Activated CD8-positive, alpha-beta memory T cell treated with anti-CD3 and anti-CD28 coated beads, Interleukin-2, amount 10 ng/mL, durations not matched to agents 7 days and 5 days (primary cell): ENCODE data around the gene RDH5. TPM values are rescaled to one million over a fixed set of nuclear protein-coding genes. Genes with fewer than 3 reads are reported as not detected.

ENCODE experiments used
- ATAC-seq: fragments of 150-1000 bp; cut with Tn5 transposase; one replicate; pipeline ENCODE4 v1.10.0; 2021; ENCODE audit warnings: moderate library complexity
- CTCF ChIA-PET: fragments of 350-600 bp; sonication (Branson Sonifier 250); formaldehyde crosslinking; loops from one replicate; lab custom pipeline; 2021; ENCODE audit warnings: antibody characterized with exemption; lab: Charles Lee
- DNase-seq: peaks from one replicate; pipeline ENCODE4 v3.0.0-alpha.2; 2020
- H3K27ac Mint-ChIP-seq: one replicate; pipeline ENCODE4 v1.8.0; 2021; ENCODE audit warnings: mild to moderate bottlenecking, mixed read lengths
- H3K27me3 Mint-ChIP-seq: one replicate; pipeline ENCODE4 v1.8.0; 2021; ENCODE audit warnings: mixed read lengths
- H3K36me3 Mint-ChIP-seq: one replicate; pipeline ENCODE4 v1.8.0; 2021; ENCODE audit warnings: mild to moderate bottlenecking, mixed read lengths
- H3K4me1 Mint-ChIP-seq: one replicate; pipeline ENCODE4 v1.8.0; 2021; ENCODE audit warnings: mixed read lengths
- H3K4me3 Mint-ChIP-seq: one replicate; pipeline ENCODE4 v1.8.0; 2021; ENCODE audit warnings: mild to moderate bottlenecking, moderate library complexity, mixed read lengths
- H3K9me3 Mint-ChIP-seq: one replicate; pipeline ENCODE4 v1.8.0; 2022; ENCODE audit warnings: low read depth, mixed read lengths
- total RNA-seq, 2 experiments: library from RNA; stranded (reverse); gene quantifications; one replicate each; pipeline ENCODE4 v1.2.3, GENCODE V29; 2021

The RDH5 gene
- total RNA-seq, 2 experiments from 2014 or later: 11.1 to 14.4 TPM

DNA sequence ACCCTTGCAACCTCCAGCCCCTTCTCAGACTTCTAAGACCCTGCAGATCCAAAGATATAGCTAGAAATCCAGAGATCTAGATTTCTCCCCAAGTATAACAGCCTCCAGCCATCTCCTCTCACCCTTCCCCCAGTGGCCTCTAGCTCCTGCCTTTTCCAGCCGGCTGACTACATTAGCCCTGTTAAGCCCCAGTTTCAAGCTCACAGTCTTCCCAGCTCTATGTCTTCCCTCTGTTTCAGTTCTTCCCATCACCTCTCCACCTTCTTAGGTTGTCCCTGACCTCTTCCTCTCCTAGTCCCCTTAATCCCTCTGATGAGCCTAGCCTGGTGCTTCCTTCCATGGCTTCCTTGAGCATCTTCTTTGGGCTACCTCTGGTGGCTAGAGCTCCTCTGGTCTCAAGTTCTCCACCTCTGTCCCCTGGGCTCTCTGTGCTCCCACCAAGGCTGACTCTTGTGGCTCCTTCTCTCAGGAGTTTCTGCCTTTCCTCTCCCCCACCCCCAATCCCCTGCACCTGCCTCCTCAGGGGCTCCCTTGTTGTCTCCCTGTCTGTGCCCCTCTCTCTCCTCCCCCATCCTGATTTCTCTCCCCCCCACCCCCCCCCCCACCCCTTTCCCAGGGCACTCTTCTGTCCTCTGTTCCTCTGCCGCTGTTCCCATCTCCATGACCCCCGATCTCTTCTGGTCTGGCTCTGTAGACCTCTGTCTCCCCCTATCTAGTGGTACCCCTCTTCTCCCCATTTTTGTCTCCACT, 21.9 kb downstream of the RDH5 start:
- CTCF ChIA-PET: interaction anchor here (0.9 to 6.2 kb wide), 5 partner anchors 10 to 197 kb away, joined by 3 to 66 read pairs (median 17); partner anchors contain the start of genes DGKA and PYM1
- ATAC-seq: no peak
- Mint-ChIP-seq H3K27ac (peak overlapping the region; percentile 41), H3K27me3 (peaks cover 8% of the 10 kb centered on the region), H3K4me1 (peaks cover 44% of the 10 kb centered on the region), H3K9me3 (no peaks in the 10 kb centered on the region), H3K36me3 (no peaks in the 10 kb centered on the region), H3K4me3 (peak overlapping the region; percentile 74)
- DNase-seq: no peak

DNA sequence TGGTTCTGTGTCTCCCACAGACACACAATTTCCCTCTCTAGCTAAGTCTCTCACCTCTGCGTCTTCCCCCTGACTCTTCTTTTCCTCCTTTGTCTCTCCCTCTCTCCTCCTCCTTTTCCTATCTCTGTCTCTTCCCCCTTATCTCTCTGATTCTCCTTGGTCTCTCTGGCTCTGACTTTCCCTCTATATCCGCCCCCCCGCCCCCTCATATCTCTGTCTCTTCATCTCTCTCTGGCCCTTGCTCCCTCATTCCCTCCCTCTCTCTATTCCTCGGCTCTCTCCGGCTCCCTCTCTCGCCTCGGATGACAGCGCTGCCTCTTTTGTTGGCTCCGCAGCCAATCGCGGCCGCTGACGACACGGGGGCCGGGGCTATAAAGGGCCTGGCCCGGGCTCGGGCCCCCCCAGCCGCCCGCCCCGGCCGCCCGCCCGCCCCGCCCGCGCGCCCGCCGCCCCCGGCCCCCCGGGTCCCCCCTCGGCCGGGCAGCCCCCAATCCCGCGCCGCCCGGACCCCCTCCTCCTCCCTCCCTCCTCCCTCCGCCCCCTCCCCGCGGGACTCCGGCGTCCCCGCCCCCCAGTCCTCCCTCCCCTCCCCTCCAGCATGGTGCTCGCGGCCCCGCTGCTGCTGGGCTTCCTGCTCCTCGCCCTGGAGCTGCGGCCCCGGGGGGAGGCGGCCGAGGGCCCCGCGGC, 22.7 kb downstream of the RDH5 start, which contains the start of gene GDF11:
TSS of gene GDF11 (plus strand) at position 404 of the 687 bp plus-strand sequence. CDS start at position 599, 195 bp downstream.
- CTCF ChIA-PET: interaction anchor here (0.7 to 3.1 kb wide), 10 partner anchors 10 to 197 kb away, joined by 3 to 17 read pairs (median 6); no protein-coding TSS in a partner anchor
- Mint-ChIP-seq H3K9me3 (no peaks in the 10 kb centered on the region), H3K4me1 (peaks cover 36% of the 10 kb centered on the region), H3K36me3 (peaks cover 4% of the 10 kb centered on the region), H3K27me3 (peaks cover 8% of the 10 kb centered on the region), H3K27ac (peak within 1 kb of the TSS; percentile 41), H3K4me3 (peak within 1 kb of the TSS; percentile 84)
- peak; percentile 69 for ATAC-seq
- DNase-seq: peak; percentile 83

DNA sequence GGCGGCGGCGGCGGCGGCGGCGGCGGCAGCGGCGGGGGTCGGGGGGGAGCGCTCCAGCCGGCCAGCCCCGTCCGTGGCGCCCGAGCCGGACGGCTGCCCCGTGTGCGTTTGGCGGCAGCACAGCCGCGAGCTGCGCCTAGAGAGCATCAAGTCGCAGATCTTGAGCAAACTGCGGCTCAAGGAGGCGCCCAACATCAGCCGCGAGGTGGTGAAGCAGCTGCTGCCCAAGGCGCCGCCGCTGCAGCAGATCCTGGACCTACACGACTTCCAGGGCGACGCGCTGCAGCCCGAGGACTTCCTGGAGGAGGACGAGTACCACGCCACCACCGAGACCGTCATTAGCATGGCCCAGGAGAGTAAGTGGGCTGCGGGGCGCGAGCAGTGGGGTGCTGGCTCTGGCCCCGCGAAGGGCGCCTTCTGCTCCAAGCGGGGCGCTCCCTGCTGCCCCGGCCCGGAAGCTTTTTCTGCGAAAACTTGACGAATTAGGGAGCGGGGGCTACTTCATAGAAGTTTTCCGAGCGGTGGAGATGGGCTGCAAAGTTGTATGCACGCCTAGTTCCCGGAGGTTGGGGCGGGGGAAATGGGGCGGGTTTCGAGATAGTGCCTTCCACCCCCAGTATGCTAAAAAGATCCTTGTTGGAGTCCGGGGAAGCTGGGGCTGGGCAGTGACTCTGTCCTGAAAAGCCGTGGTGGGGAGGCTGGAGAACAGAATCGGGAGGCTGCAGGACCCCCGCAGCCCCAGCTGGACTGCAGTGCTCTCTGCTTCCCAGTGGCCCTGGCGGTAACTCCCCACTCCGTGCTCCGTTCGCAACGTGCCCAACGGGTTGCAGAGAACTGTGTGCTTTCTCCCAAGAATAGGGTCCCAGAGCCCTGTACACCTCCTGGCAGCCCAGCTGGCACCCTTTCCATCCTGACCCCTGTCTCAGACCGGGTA, 23.5 kb downstream of the RDH5 start:
- CTCF ChIA-PET: interaction anchor here (0.7 to 3.1 kb wide), 14 partner anchors 9 to 195 kb away, joined by 3 to 17 read pairs (median 4); partner anchors contain the start of gene DNAJC14
- no peaks in the 10 kb centered on the region for H3K9me3 Mint-ChIP-seq
- H3K4me1 Mint-ChIP-seq: peaks cover 31% of the 10 kb centered on the region
- peaks cover 8% of the 10 kb centered on the region for H3K27me3 Mint-ChIP-seq
- peak overlapping the region; percentile 84 for H3K4me3 Mint-ChIP-seq
- peaks cover 6% of the 10 kb centered on the region for H3K36me3 Mint-ChIP-seq
- DNase-seq: peak; percentile 72
- ATAC-seq: peak; percentile 46
- H3K27ac Mint-ChIP-seq: peak overlapping the region; percentile 26

DNA sequence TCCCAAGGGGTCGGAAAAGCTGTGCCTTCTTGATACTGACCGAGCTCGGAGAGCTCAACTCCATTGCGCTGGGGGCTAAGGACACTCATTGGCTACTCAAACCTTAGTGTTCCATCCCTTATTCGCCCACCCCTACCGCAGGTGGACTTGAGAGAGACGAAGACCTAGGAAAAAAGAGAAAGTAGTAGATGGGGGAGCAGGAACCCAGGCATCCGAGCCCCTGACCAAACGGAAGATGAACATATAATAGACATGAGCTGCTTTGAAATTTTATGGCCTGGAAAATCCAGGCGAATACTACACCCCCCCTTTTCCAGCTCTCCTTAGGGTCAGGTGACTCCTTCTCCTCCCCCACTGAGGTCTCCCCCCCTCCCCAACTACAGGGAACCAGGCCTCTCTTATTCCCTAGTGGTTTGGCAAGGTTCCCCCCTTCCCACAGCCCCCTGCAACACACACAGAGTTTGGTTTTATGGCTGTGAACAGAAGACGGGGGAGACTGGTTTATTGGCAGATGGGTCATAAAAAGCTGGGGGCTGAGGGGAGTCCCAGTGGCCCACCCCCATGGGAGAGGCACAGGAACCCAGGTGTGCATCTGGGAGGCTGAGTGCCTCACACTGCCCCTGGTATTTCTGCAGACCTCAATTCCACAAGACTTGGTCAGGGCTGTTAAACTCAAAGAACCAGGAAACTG, 24.3 kb downstream of the RDH5 start:
- H3K36me3 Mint-ChIP-seq: peaks cover 10% of the 10 kb centered on the region
- H3K4me3 Mint-ChIP-seq: peak overlapping the region; percentile 84
- H3K27ac Mint-ChIP-seq: no peak overlapping the region
- H3K4me1 Mint-ChIP-seq: peaks cover 28% of the 10 kb centered on the region
- H3K9me3 Mint-ChIP-seq: no peaks in the 10 kb centered on the region
- CTCF ChIA-PET: interaction anchor here (1.0 to 3.1 kb wide), 13 partner anchors 8 to 194 kb away, joined by 3 to 17 read pairs (median 4); partner anchors contain the start of gene DNAJC14
- H3K27me3 Mint-ChIP-seq: peaks cover 8% of the 10 kb centered on the region
- no peak for ATAC-seq
- DNase-seq: no peak

DNA sequence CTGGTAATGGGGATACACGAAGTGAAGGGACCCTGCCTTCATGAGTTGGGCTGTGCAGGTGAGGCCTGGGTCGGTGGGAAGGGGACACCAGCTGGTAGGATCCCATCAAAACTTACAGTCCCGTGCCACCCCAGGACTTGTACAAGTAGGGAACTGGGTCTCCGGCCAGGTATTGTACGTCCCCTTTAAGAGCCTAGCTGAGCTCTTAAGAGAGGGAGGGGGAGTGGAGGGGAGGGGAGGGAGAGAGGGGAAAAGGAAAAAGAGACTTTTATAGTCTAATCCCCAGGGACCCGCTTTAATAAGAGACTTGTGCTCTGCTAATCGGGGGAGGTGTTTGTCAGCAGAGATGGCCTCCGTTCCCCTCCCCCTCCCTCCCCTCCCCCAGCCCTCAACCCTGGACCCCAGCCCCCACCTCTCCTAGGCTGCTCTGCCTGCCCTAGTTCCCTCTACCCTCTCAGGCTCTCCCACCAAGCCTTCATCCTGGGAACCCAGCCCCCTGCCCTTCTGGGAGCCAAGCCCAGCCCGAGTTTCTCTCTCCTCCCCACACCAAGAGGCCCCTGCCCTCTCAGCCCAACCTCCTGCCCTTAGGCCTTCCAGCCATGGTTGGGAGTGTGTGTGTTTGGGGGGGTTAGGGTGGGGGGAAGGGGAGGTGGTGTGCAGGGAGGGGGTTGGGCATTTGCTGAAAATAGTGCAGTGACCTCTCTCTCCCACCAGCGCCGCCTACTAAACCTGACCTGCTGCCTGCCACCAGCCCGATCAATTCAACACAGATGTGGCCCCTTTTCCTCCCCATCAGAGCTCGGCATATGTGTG, 25.4 kb downstream of the RDH5 start:
- ATAC-seq (no peak), DNase-seq (no peak)
- Mint-ChIP-seq H3K4me1 (peaks cover 28% of the 10 kb centered on the region), H3K36me3 (peaks cover 12% of the 10 kb centered on the region), H3K9me3 (no peaks in the 10 kb centered on the region), H3K27ac (no peak overlapping the region), H3K27me3 (peaks cover 8% of the 10 kb centered on the region), H3K4me3 (no peak overlapping the region)
- CTCF ChIA-PET: interaction anchor here (0.6 to 1.8 kb wide), 5 partner anchors 21 to 181 kb away, joined by 3 to 5 read pairs (median 3); partner anchors contain the start of gene DNAJC14

DNA sequence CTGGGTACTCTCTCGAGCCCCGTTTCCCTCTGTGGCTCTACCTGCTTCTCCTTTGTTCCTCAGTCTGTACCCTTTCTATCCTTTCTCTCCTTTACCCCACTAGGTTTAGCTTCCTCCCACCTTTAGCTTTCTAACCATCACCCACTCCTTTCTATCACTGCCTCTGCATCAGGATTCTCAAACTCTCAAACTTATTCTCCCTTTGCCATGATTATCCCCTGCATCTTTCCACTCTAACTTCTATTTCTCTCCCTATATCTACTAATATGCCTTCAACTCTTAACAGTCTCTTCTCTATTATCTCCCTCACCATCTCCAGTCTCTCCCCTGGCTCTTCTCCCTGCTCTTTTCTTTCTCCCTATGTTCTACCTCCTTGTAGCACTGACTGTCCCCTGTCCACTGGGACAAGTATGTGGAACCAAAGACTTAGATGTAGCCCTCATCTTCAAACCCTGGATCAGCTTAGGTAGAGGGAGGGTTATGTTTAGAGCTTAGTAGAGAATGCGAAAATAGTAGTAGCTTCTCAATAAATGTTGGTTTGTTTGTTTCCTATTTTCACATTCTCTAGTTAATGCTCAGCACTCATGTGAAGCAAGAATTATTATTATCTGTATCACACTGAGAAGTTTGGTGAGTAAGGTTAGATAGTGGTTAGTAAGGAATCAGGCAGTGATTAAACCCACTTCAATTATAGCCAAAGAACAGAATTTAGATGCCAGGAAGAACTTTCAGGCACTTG, 26.1 kb downstream of the RDH5 start:
- no peak overlapping the region for H3K4me3 Mint-ChIP-seq
- H3K27me3 Mint-ChIP-seq: peaks cover 8% of the 10 kb centered on the region
- CTCF ChIA-PET: interaction anchor here (0.6 to 3.1 kb wide), 5 partner anchors 8 to 184 kb away, joined by 3 to 30 read pairs (median 4); partner anchors contain the start of gene DGKA
- H3K4me1 Mint-ChIP-seq: peaks cover 28% of the 10 kb centered on the region
- H3K9me3 Mint-ChIP-seq: no peaks in the 10 kb centered on the region
- H3K27ac Mint-ChIP-seq: no peak overlapping the region
- ATAC-seq: no peak
- no peak for DNase-seq
- peaks cover 14% of the 10 kb centered on the region for H3K36me3 Mint-ChIP-seq

DNA sequence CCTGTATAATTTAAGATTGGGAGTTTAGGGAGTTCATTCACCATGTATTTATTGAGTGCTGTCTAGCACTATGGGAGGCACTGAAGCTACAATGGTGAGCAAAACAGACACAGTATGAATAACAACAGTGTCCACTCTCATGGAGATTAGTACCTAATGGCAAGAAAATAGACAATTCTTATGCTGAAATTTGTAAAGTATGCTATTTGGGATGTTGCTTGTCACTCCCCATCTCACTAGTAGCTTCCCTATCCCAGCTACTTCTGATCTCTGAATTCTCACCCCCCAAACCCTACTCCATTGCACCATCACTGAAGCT, 26.7 kb downstream of the RDH5 start:
- Mint-ChIP-seq H3K9me3 (no peaks in the 10 kb centered on the region), H3K4me3 (no peak overlapping the region), H3K27me3 (peaks cover 6% of the 10 kb centered on the region), H3K4me1 (peaks cover 26% of the 10 kb centered on the region), H3K27ac (no peak overlapping the region), H3K36me3 (peaks cover 15% of the 10 kb centered on the region)
- ATAC-seq (no peak), DNase-seq (no peak)
- CTCF ChIA-PET: interaction anchor here (0.7 to 3.1 kb wide), 4 partner anchors 9 to 282 kb away, joined by 3 to 30 read pairs (median 6); partner anchors contain the start of gene DGKA

DNA sequence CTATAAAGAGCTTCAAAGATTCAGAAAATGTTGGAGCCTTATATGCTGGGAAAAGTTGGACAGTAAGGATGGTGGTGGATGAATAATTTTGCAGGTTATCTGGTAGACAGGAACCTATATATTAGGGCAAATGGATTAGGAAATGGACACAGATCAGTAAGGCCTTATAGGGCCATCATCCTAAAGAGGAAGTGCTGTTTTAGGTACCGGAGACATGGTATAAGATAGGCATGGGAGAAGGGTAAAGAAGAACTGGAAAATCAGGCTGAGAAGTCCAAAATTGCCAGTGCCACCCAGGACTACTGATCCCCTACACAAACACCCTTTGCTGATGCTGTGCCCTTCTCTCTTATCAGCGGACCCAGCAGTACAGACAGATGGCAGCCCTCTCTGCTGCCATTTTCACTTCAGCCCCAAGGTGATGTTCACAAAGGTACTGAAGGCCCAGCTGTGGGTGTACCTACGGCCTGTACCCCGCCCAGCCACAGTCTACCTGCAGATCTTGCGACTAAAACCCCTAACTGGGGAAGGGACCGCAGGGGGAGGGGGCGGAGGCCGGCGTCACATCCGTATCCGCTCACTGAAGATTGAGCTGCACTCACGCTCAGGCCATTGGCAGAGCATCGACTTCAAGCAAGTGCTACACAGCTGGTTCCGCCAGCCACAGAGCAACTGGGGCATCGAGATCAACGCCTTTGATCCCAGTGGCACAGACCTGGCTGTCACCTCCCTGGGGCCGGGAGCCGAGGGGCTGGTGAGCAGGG, 28.2 kb downstream of the RDH5 start:
- DNase-seq: no peak
- Mint-ChIP-seq H3K27ac (no peak overlapping the region), H3K36me3 (peaks cover 25% of the 10 kb centered on the region), H3K4me1 (peaks cover 19% of the 10 kb centered on the region), H3K27me3 (no peaks in the 10 kb centered on the region), H3K9me3 (no peaks in the 10 kb centered on the region), H3K4me3 (no peak overlapping the region)
- CTCF ChIA-PET: interaction anchor here (1.6 to 3.1 kb wide), 3 partner anchors 10 to 299 kb away, joined by 4 to 30 read pairs (median 7); partner anchors contain the start of gene DGKA
- ATAC-seq: no peak

DNA sequence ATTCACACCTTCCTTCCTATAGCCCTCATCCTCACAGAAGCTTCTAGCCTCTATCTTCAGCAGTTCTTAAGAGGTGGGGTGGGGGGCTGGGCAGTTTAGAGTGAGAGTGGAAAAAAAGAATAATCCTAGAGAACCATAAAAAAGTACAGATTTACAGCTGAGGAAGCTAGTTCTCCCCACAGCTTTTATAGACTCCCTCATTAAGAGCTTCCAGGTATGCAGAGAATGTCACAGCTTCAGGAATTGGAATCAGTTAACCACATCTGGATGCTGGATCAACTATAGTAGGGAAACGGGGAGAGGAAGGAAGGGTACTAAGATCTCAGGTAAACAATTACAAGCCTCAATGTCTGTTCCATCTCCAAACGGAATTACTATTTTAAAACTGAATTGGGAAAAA, 35.1 kb downstream of the RDH5 start:
- no peak for ATAC-seq
- no peaks in the 10 kb centered on the region for H3K27me3 Mint-ChIP-seq
- H3K36me3 Mint-ChIP-seq: peaks cover 54% of the 10 kb centered on the region
- CTCF ChIA-PET: interaction anchor here (0.6 to 0.8 kb wide), 3 partner anchors 11 to 34 kb away, joined by 3 to 5 read pairs (median 4); no protein-coding TSS in a partner anchor
- H3K4me3 Mint-ChIP-seq: no peak overlapping the region
- no peaks in the 10 kb centered on the region for H3K4me1 Mint-ChIP-seq
- no peak overlapping the region for H3K27ac Mint-ChIP-seq
- H3K9me3 Mint-ChIP-seq: no peaks in the 10 kb centered on the region
- DNase-seq: no peak

DNA sequence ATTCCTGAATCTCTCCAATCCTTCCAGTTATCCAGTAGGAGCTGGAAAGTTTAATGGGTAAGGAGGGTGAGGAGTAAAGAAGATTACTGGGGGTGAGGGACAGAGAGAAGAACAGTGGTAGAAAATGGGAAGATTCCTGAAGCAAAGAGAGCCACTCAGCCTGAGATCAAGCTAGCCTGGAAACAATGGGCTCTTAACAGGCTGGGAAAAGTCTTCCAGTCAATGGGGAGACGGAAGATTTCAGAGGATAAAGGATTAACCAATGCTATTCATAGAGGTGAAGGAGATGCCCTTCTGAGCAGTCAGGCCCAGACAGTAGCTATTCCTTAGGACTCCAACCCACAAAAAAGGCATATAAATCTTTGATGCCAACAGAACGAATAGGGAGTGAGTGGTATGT, 37.5 kb downstream of the RDH5 start:
- CTCF ChIA-PET: no interaction called here
- H3K36me3 Mint-ChIP-seq: peaks cover 63% of the 10 kb centered on the region
- no peak overlapping the region for H3K27ac Mint-ChIP-seq

More for the DNA sequence above, 37.5 kb downstream of the RDH5 start:
- DNase-seq (no peak), ATAC-seq (no peak)
- H3K4me1 Mint-ChIP-seq: peaks cover 8% of the 10 kb centered on the region
- no peaks in the 10 kb centered on the region for H3K27me3 Mint-ChIP-seq
- H3K4me3 Mint-ChIP-seq: no peak overlapping the region
- H3K9me3 Mint-ChIP-seq: no peaks in the 10 kb centered on the region
